GM10248 (cell line): Measurements from ENCODE around the gene GRK4.

Experiments used
- CTCF ChIA-PET: fragments of 300-600 bp; sonication (Branson Sonifier 250); formaldehyde crosslinking; extraction: SDS; loops from one replicate; lab custom pipeline; 2021; ENCODE audit warnings: antibody characterized with exemption; lab: Yijun Ruan, JAX
- POLR2A ChIA-PET: fragments of 350-650 bp; sonication (Branson Sonifier 250); formaldehyde crosslinking; extraction: SDS; loops from one replicate; lab custom pipeline; 2020; ENCODE audit warnings: antibody characterized with exemption; lab: Yijun Ruan, JAX
- DNase-seq: peaks from one replicate; pipeline ENCODE4 v3.0.0; 2012; ENCODE audit errors: extremely low spot score
- CTCF ChIP-seq: IDR thresholded peaks from 2 replicates; pipeline ENCODE4 v1.5.1; 2012; ENCODE audit warnings: mild to moderate bottlenecking, low read depth; ENCODE audit errors: extremely low read depth, missing control alignments, control extremely low read depth

GRK4 gene

DNA sequence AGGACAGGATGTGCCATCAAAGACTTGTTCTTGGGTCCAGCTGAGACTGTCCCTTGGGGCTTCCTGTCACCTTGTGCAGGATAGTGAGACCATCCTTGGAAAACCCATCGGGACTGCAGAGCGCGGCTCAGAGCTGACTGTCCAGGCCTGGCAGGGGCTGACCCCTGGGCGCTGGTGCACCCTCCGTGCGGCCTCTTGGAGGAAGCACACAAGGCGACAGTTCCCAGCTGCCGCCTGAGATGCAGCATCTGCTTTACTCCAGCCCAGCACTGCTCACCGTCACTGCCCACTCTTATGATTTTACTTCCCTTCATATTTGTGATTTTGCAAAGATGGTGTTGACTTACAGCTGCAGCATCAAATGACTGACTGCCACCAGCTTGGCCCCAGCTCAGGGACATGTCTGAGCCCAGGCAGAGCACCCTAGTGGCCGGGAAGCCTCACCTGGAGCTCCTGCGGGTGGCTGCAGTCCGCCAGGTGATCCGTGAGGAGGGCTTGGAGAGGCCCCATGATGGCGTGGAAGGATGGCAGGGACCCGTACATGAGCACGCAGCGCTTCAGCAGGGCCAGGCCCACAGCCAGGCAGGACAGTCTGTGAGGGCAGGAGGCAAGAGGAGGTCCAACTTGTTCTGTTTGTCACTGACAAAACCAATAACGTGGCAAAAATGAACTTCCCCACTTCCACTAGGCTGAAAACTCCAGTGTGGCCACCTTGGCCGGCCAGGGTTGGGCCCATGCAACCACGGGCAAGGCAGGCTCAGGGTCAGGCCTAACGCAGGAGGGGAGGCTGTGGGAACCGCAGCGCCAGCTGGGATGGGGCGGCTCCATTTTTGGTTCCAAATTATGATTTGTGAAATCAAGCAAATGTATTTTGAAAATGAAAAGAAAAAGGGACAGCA is 22.0 kb upstream of the GRK4 start:
- POLR2A ChIA-PET = no interaction called here
- no peak for TF ChIP-seq CTCF
- no peak for DNase-seq
- CTCF ChIA-PET = interaction anchor here (1.7 kb wide), 1 partner anchor 13 kb away, joined by 6 read pairs; no protein-coding TSS in a partner anchor

GRCh38 chr4:2942037-2942531 is 21.3 kb upstream of the GRK4 start:
- DNase-seq = no peak
- CTCF ChIA-PET = interaction anchor here (1.7 kb wide), 1 partner anchor 12 kb away, joined by 6 read pairs; no protein-coding TSS in a partner anchor
- POLR2A ChIA-PET = no interaction called here

DNA sequence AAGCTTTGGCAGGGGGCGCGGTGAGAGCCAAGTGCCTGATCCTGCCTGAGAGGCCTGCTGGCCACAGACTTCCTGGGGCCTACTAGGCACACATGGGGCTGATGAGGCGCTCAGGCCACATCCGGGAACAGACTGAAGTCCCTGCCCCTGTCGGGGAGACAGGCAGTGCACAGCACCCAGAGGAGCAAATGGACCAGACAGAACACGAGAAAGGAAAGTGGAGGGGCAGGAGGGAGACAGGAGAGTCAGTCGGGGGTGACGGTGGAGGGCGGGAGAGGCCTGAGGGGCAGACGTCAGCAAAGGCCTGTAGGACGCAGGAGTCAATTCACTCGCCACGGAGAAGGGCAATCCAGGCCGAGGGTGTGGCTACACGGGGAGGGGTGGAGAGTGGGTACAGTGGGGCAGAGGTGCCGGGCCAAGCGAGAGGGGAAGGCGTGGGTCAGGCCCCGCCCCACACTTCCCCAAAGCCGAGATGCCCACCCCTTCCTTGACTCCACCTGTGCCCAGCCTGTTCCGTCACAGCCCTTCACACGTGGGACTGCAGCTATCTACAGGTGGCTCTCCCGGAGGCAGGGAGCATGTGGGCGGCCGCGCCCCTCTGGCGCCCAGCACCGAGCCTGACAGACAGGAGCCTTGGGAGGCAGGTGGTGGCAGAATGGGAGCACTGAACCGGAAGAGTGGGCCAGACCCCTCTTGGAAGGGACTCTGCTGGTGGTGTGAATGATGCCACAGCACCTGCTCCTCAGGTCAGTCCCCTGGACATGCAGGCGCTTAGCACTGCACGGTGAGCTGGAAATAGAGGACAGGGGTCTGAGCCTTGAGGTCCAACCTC is 20.6 kb upstream of the GRK4 start:
- CTCF ChIA-PET = interaction anchor here (1.7 to 1.8 kb wide), 2 partner anchors 11 kb away, joined by 6 to 11 read pairs; no protein-coding TSS in a partner anchor
- no peak for DNase-seq
- POLR2A ChIA-PET = no interaction called here
- TF ChIP-seq CTCF = no peak

More at GRCh38 chr4:2942037-2942531, 21.3 kb upstream of the GRK4 start:
- no peak for TF ChIP-seq CTCF

- ChIA-PET POLR2A (no interaction called here), CTCF (interaction anchor here (1.0 to 2.6 kb wide), 4 partner anchors 8 to 19 kb away, joined by 3 to 11 read pairs (median 7); no protein-coding TSS in a partner anchor)
- TF ChIP-seq CTCF = no peak
- no peak for DNase-seq
These were observed 19.8 kb upstream of the GRK4 start for GRCh38 chr4:2943364-2944090.

DNA sequence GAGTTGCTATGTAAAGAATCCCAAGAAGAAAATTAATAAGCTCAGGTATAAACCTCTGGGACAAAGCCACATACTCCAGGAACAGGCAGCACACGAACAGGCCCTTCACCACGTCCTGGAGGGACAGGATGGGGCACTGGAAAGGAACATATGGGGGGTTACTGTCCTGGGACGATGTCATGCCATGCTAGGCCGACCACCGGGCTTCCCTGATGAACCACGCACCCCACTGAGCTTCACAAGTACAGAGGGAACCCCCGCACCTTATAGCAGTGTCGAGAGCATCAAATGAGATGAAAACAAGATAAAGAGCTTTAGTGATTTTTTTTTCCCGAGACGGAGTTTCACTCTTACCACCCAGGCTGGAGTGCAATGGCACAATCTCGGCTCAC is 19.3 kb upstream of the GRK4 start:
- ChIA-PET CTCF (interaction anchor here (1.0 to 2.6 kb wide), 4 partner anchors 9 to 19 kb away, joined by 3 to 11 read pairs (median 7); no protein-coding TSS in a partner anchor), POLR2A (no interaction called here)
- no peak for TF ChIP-seq CTCF
- DNase-seq = no peak
